CD4-positive, alpha-beta T cell (primary cell): Measurements from ENCODE around the gene METTL21C. TPM values are rescaled to one million over a fixed set of nuclear protein-coding genes. Genes with fewer than 3 reads are reported as not detected.
A peak's percentile ranks its signal among the peaks of the same experiment; 100 is the strongest.

Source experiments
- ATAC-seq: fragments of 200-7000 bp; cut with Tn5 transposase; one replicate; pipeline ENCODE4 v1.10.0; 2022; ENCODE audit warnings: mild to moderate bottlenecking; ENCODE audit not compliant: poor library complexity
- CTCF ChIA-PET: fragments of 350-600 bp; sonication (Branson Sonifier 250); formaldehyde crosslinking; loops from one replicate; lab custom pipeline; 2021; ENCODE audit warnings: antibody characterized with exemption, inconsistent platforms; lab: Charles Lee
- POLR2A ChIA-PET: fragments of 350-600 bp; sonication (Branson Sonifier 250); formaldehyde crosslinking; loops from one replicate; lab custom pipeline; 2021; ENCODE audit warnings: antibody characterized with exemption, inconsistent platforms; lab: Charles Lee
- DNase-seq, 14 experiments: peaks; one replicate each; pipeline ENCODE4 v3.0.0-alpha.2; 2013 to 2020; ENCODE audit warnings: mixed read lengths in 2 of 14
- H3K27ac ChIP-seq, 2 donors: one replicate each; pipeline versions ENCODE4 v1.5.1 to v1.7.0; 2013; ENCODE audit warnings: low read length in 2 of 2, low read depth in 1 of 2, mild to moderate bottlenecking in 1 of 2
- H3K27me3 ChIP-seq, 2 experiments: 1 replicate in 1 of 2; 2 replicates in 1 of 2; pipeline versions ENCODE4 v1.6.1 to v1.7.0; 2013; ENCODE audit warnings: low read length in 2 of 2, control low read depth in 1 of 2, mild to moderate bottlenecking in 1 of 2, moderate library complexity in 1 of 2; ENCODE audit not compliant: insufficient read depth in 2 of 2, control insufficient read depth in 1 of 2
- H3K36me3 ChIP-seq: one replicate; pipeline ENCODE4 v1.6.1; 2013; ENCODE audit warnings: low read length, control low read depth; ENCODE audit not compliant: insufficient read depth
- H3K4me1 ChIP-seq: one replicate; pipeline ENCODE4 v1.6.1; 2013; ENCODE audit warnings: low read length, control low read depth; ENCODE audit not compliant: insufficient read depth
- H3K4me3 ChIP-seq: one replicate; pipeline ENCODE4 v1.5.1; 2013; ENCODE audit warnings: mild to moderate bottlenecking, low read length, moderate library complexity
- H3K9me3 ChIP-seq, 2 experiments: 1 replicate in 1 of 2; 2 replicates in 1 of 2; pipeline versions ENCODE4 v1.6.1 to v1.7.0; 2013; ENCODE audit warnings: low read length in 2 of 2, mild to moderate bottlenecking in 2 of 2, control low read depth in 1 of 2, moderate library complexity in 1 of 2; ENCODE audit not compliant: control insufficient read depth in 1 of 2, insufficient read depth in 1 of 2
- H3K27ac Mint-ChIP-seq: one replicate; pipeline ENCODE4 v1.8.0; 2020; ENCODE audit warnings: mixed read lengths
- H3K27me3 Mint-ChIP-seq: one replicate; pipeline ENCODE4 v1.8.0; 2021; ENCODE audit warnings: mixed read lengths
- H3K36me3 Mint-ChIP-seq: one replicate; pipeline ENCODE4 v1.8.0; 2021; ENCODE audit warnings: low read depth, mixed read lengths
- H3K4me1 Mint-ChIP-seq: one replicate; pipeline ENCODE4 v1.8.0; 2021; ENCODE audit warnings: low read depth, mixed read lengths
- H3K4me3 Mint-ChIP-seq: one replicate; pipeline ENCODE4 v1.8.0; 2020; ENCODE audit warnings: mild to moderate bottlenecking, mixed read lengths
- H3K9me3 Mint-ChIP-seq: one replicate; pipeline ENCODE4 v1.8.0; 2020; ENCODE audit warnings: mixed read lengths
- intact Hi-C, 2 experiments: fragments of 100-400 bp; cut with DNase I in 1 of 2; cut with micrococcal nuclease in 1 of 2; formaldehyde crosslinking; loops; one replicate each; pipeline versions ENCODE4 v1.15.1 to v1.9.0; 2023 to 2025; cut with DNase I, micrococcal nuclease
- total RNA-seq, 174 experiments: library from RNA in 2 of 174; stranded (reverse) in 2 of 174; gene quantifications; one replicate each; pipeline ENCODE4 v1.2.3 and lab custom pipeline; 2021 to 2026
- TF ChIP-seq, protein P1 (sequence below): fragments of 200-600 bp; IDR thresholded peaks from one replicate; pipeline ENCODE4 v1.8.0; 2022; ENCODE audit warnings: antibody characterized with exemption, mild to moderate bottlenecking

METTL21C gene
- total RNA-seq, 2 experiments from 2014 or later, result not detected

DNA sequence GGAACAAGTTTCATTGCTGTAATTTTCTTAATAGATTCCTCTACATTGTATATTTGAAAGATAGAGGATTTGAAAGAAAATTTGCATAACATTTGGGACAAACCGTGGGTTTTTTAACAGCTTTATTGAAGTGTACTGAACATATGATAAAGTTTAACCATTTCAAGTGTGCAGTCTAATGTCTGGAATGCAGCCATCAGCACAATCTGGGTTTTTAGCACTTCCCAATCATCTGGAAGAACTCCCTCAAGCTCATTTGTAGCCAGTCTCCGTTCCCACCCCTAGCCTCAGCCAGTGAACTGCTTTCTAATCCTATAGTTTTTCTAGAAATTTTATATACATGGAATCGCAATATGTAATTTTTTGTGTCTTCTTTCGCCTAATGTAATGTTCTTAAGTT is 12.6 kb downstream of the METTL21C start:
- Histone ChIP-seq H3K27me3 (no peaks in the 10 kb centered on the region), H3K4me1 (peaks cover 9% of the 10 kb centered on the region), H3K36me3 (peaks cover 26% of the 10 kb centered on the region), H3K27ac (no peak overlapping the region), H3K9me3 (no peaks in the 10 kb centered on the region), H3K4me3 (no peak overlapping the region)
- H3K4me1 Mint-ChIP-seq, result peaks cover 31% of the 10 kb centered on the region
- peak overlapping the region; percentile 4 for H3K27ac Mint-ChIP-seq
- H3K4me3 Mint-ChIP-seq, result no peak overlapping the region
- H3K36me3 Mint-ChIP-seq, result peaks cover 29% of the 10 kb centered on the region
- TF ChIP-seq, protein P1, sequence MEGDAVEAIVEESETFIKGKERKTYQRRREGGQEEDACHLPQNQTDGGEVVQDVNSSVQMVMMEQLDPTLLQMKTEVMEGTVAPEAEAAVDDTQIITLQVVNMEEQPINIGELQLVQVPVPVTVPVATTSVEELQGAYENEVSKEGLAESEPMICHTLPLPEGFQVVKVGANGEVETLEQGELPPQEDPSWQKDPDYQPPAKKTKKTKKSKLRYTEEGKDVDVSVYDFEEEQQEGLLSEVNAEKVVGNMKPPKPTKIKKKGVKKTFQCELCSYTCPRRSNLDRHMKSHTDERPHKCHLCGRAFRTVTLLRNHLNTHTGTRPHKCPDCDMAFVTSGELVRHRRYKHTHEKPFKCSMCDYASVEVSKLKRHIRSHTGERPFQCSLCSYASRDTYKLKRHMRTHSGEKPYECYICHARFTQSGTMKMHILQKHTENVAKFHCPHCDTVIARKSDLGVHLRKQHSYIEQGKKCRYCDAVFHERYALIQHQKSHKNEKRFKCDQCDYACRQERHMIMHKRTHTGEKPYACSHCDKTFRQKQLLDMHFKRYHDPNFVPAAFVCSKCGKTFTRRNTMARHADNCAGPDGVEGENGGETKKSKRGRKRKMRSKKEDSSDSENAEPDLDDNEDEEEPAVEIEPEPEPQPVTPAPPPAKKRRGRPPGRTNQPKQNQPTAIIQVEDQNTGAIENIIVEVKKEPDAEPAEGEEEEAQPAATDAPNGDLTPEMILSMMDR, result no peak
- POLR2A ChIA-PET, result interaction anchor here (3.0 kb wide), 1 partner anchor 86 kb away, joined by 14 read pairs; the partner anchor contains the start of gene TPP2
- no peak for ATAC-seq
- no peaks in the 10 kb centered on the region for H3K9me3 Mint-ChIP-seq
- DNase-seq, result no peak
- CTCF ChIA-PET, result no interaction called here
- intact Hi-C loops, result loop anchor here (5.0 to 10.0 kb wide), 3 partner anchors 90 to 165 kb away; partner anchors contain the start of genes TEX30 (in 2 of the 2) and ERCC5 (in 1 of the 2)
- no peaks in the 10 kb centered on the region for H3K27me3 Mint-ChIP-seq

DNA sequence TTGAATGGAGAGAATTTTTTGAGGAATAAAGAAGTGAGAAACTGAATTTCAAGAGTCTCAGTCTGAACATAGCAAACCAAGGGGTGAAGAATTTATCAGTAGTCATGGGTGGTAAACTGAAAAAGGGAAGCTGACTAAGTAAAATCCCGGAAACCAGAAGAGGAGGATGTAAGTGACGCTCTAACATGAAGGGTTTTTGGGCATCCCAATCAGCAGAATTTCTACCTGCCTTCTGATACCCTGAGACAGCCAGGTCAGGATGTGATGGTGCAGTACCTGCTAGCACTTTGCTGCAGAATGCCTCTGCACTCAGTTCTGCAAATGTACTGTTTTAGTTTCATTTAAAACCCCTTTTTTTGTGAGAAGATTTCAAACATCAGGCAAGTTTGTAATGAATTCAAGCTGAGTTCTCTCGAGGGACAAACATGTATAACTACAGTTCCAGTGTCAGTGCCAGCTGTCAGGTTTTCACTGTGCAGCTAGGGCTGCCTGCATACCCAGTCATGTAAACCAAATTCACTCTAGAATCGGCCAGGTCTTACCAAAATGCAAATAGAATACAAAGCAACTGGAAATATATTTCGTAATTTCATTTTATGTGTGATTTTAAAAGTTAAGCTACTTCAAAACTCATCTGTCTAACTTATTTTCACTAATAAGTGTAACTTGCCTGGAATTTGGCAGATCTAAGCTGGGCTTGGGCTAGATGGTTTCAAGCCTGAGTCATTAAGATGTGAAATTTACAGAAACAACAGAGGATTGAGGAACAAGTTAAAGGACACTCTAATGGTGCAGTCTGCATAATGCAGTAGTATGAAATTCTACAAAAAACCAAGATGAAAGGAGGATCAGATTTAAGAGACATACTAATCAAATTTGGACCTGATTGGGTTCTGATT is 13.8 kb downstream of the METTL21C start:
- intact Hi-C loops, result loop anchor here (5.0 to 10.0 kb wide), 3 partner anchors 91 to 166 kb away; partner anchors contain the start of genes TEX30 (in 2 of the 2) and ERCC5 (in 1 of the 2)
- no peaks in the 10 kb centered on the region for H3K9me3 Mint-ChIP-seq
- TF ChIP-seq, protein P1, result no peak
- H3K27me3 ChIP-seq, result no peaks in the 10 kb centered on the region
- H3K4me1 Mint-ChIP-seq, result peaks cover 20% of the 10 kb centered on the region
- ChIA-PET CTCF (no interaction called here), POLR2A (interaction anchor here (0.6 to 3.0 kb wide), 2 partner anchors 85 to 164 kb away, joined by 3 to 14 read pairs; partner anchors contain the start of gene TPP2)
- H3K36me3 Mint-ChIP-seq, result peaks cover 39% of the 10 kb centered on the region
- no peak overlapping the region for H3K27ac ChIP-seq
- peak overlapping the region; percentile 47 for H3K27ac Mint-ChIP-seq
- H3K4me3 ChIP-seq, result no peak overlapping the region
- no peaks in the 10 kb centered on the region for H3K9me3 ChIP-seq
- H3K36me3 ChIP-seq, result peaks cover 38% of the 10 kb centered on the region
- peak; percentile 82 for ATAC-seq
- H3K4me1 ChIP-seq, result peaks cover 2% of the 10 kb centered on the region
- H3K4me3 Mint-ChIP-seq, result no peak overlapping the region
- peak in 4 of 14 experiments; percentile 14 to 50 (median 28) for DNase-seq
- no peaks in the 10 kb centered on the region for H3K27me3 Mint-ChIP-seq

DNA sequence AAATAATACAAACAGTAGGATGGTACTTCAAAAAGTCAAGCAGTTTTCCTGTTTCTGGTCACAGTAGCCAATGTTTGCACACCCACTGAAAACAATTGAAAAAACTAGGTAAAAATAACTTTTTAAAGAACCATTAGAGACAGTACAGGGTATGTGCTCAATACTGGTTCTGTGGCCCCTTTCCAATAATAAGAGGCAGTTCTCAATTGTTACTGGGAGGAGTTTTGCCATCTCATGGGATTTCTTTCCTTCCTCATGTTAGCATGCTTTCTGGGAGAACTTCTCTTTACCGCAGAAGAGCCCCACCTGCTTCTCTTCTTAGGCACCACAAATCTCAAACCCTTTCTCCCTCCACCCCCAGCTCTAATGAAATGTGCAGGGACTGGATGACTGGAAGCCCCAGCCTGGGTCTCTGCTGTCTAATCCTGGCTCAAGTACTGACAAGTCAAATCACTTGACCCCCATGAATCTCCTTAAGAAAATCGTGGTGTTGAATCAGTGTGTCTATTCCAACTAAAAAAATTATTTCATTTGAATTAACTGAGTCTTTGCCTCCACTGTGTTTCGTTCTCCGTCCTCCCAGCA is 14.6 kb downstream of the METTL21C start:
- peak; percentile 6 for ATAC-seq
- POLR2A ChIA-PET, result interaction anchor here (3.0 kb wide), 1 partner anchor 84 kb away, joined by 14 read pairs; the partner anchor contains the start of gene TPP2

More for the DNA sequence above, 14.6 kb downstream of the METTL21C start:
- no peaks in the 10 kb centered on the region for H3K27me3 Mint-ChIP-seq
- peak overlapping the region; percentile 47 for H3K27ac Mint-ChIP-seq
- Histone ChIP-seq H3K27ac (no peak overlapping the region), H3K27me3 (no peaks in the 10 kb centered on the region), H3K9me3 (no peaks in the 10 kb centered on the region), H3K36me3 (peaks cover 45% of the 10 kb centered on the region), H3K4me3 (no peak overlapping the region), H3K4me1 (no peaks in the 10 kb centered on the region)
- peaks cover 16% of the 10 kb centered on the region for H3K4me1 Mint-ChIP-seq
- DNase-seq, result no peak
- H3K4me3 Mint-ChIP-seq, result no peak overlapping the region
- CTCF ChIA-PET, result no interaction called here
- TF ChIP-seq, protein P1, result no peak
- intact Hi-C loops, result loop anchor here (5.0 to 10.0 kb wide), 3 partner anchors 92 to 167 kb away; partner anchors contain the start of genes TEX30 (in 2 of the 2) and ERCC5 (in 1 of the 2)
- H3K9me3 Mint-ChIP-seq, result no peaks in the 10 kb centered on the region
- H3K36me3 Mint-ChIP-seq, result peaks cover 48% of the 10 kb centered on the region
